Activated CD4-positive, alpha-beta T cell treated with anti-CD3 and anti-CD28 coated beads, Interleukin-2, amount 10 ng/mL, durations not matched to agents 7 days and 5 days (primary cell): ENCODE results near the gene RIMBP2. TPM values are rescaled to one million over a fixed set of nuclear protein-coding genes. Genes with fewer than 3 reads are reported as not detected.

Experiments used
- CTCF ChIA-PET: fragments of 350-600 bp; sonication (Branson Sonifier 250); formaldehyde crosslinking; loops from one replicate; lab custom pipeline; 2021; ENCODE audit warnings: antibody characterized with exemption; lab: Charles Lee
- POLR2A ChIA-PET: fragments of 350-600 bp; sonication (Branson Sonifier 250); formaldehyde crosslinking; loops from one replicate; lab custom pipeline; 2021; ENCODE audit warnings: antibody characterized with exemption; lab: Charles Lee
- DNase-seq: peaks from one replicate; pipeline ENCODE4 v3.0.0-alpha.2; 2020
- H3K27ac Mint-ChIP-seq: one replicate; pipeline ENCODE4 v1.8.0; 2021; ENCODE audit warnings: mild to moderate bottlenecking, moderate library complexity, mixed read lengths
- H3K27me3 Mint-ChIP-seq: one replicate; pipeline ENCODE4 v1.8.0; 2021; ENCODE audit warnings: mixed read lengths
- H3K36me3 Mint-ChIP-seq: one replicate; pipeline ENCODE4 v1.8.0; 2021; ENCODE audit warnings: low read depth, mixed read lengths
- H3K4me1 Mint-ChIP-seq: one replicate; pipeline ENCODE4 v1.8.0; 2021; ENCODE audit warnings: mixed read lengths
- H3K4me3 Mint-ChIP-seq: one replicate; pipeline ENCODE4 v1.8.0; 2021; ENCODE audit warnings: mild to moderate bottlenecking, moderate library complexity, mixed read lengths
- H3K9me3 Mint-ChIP-seq: one replicate; pipeline ENCODE4 v1.8.0; 2021; ENCODE audit warnings: mixed read lengths
- total RNA-seq, 2 experiments: library from RNA; stranded (reverse); gene quantifications; one replicate each; pipeline ENCODE4 v1.2.3, GENCODE V29; 2021

The RIMBP2 gene
- total RNA-seq, 2 experiments from 2014 or later: not detected

- Mint-ChIP-seq H3K9me3 (no peaks in the 10 kb centered on the region), H3K4me1 (no peaks in the 10 kb centered on the region), H3K36me3 (no peaks in the 10 kb centered on the region), H3K27me3 (no peaks in the 10 kb centered on the region), H3K4me3 (no peak overlapping the region), H3K27ac (no peak overlapping the region)
- ChIA-PET POLR2A (no interaction called here), CTCF (interaction anchor here (0.5 kb wide), 1 partner anchor 1094 kb away, joined by 3 read pairs; no protein-coding TSS in a partner anchor)
- no peak for DNase-seq
Observed at GRCh38 chr12:130613131-130613530, 103.0 kb downstream of the RIMBP2 start.

- DNase-seq: no peak
- no peaks in the 10 kb centered on the region for H3K4me1 Mint-ChIP-seq
- POLR2A ChIA-PET: no interaction called here
- H3K4me3 Mint-ChIP-seq: no peak overlapping the region
- H3K27ac Mint-ChIP-seq: no peak overlapping the region
- no peaks in the 10 kb centered on the region for H3K27me3 Mint-ChIP-seq
- H3K36me3 Mint-ChIP-seq: no peaks in the 10 kb centered on the region
- CTCF ChIA-PET: no interaction called here
- no peaks in the 10 kb centered on the region for H3K9me3 Mint-ChIP-seq
Observed at GRCh38 chr12:130611026-130611905, 104.8 kb downstream of the RIMBP2 start.

GRCh38 chr12:130609966-130610365 lies 106.1 kb downstream of the RIMBP2 start:
- DNase-seq: no peak
- Mint-ChIP-seq H3K36me3 (no peaks in the 10 kb centered on the region), H3K27me3 (no peaks in the 10 kb centered on the region), H3K9me3 (no peaks in the 10 kb centered on the region), H3K27ac (no peak overlapping the region), H3K4me3 (no peak overlapping the region), H3K4me1 (no peaks in the 10 kb centered on the region)
- CTCF ChIA-PET: no interaction called here
- POLR2A ChIA-PET: no interaction called here

GRCh38 chr12:130608831-130609230 lies 107.3 kb downstream of the RIMBP2 start:
- no peak overlapping the region for H3K4me3 Mint-ChIP-seq
- no peaks in the 10 kb centered on the region for H3K36me3 Mint-ChIP-seq
- ChIA-PET CTCF (no interaction called here), POLR2A (no interaction called here)
- no peaks in the 10 kb centered on the region for H3K4me1 Mint-ChIP-seq
- DNase-seq: no peak
- H3K27me3 Mint-ChIP-seq: no peaks in the 10 kb centered on the region
- H3K9me3 Mint-ChIP-seq: no peaks in the 10 kb centered on the region
- H3K27ac Mint-ChIP-seq: no peak overlapping the region

- ChIA-PET POLR2A (no interaction called here), CTCF (interaction anchor here (0.6 kb wide), 1 partner anchor 1595 kb away, joined by 3 read pairs; no protein-coding TSS in a partner anchor)
- H3K27me3 Mint-ChIP-seq: no peaks in the 10 kb centered on the region
Observed at GRCh38 chr12:130608132-130608531, 108.0 kb downstream of the RIMBP2 start.

GRCh38 chr12:130606231-130606630 lies 109.9 kb downstream of the RIMBP2 start:
- no peaks in the 10 kb centered on the region for H3K4me1 Mint-ChIP-seq
- no peaks in the 10 kb centered on the region for H3K27me3 Mint-ChIP-seq
- H3K4me3 Mint-ChIP-seq: no peak overlapping the region
- no peak for DNase-seq
- H3K9me3 Mint-ChIP-seq: no peaks in the 10 kb centered on the region
- CTCF ChIA-PET: interaction anchor here (1.4 kb wide), 1 partner anchor 29 kb away, joined by 4 read pairs; no protein-coding TSS in a partner anchor
- no peak overlapping the region for H3K27ac Mint-ChIP-seq
- no peaks in the 10 kb centered on the region for H3K36me3 Mint-ChIP-seq
- POLR2A ChIA-PET: no interaction called here

More at GRCh38 chr12:130608132-130608531, 108.0 kb downstream of the RIMBP2 start:
- Mint-ChIP-seq H3K4me1 (no peaks in the 10 kb centered on the region), H3K9me3 (no peaks in the 10 kb centered on the region), H3K4me3 (no peak overlapping the region), H3K36me3 (no peaks in the 10 kb centered on the region), H3K27ac (no peak overlapping the region)
- DNase-seq: no peak

- Mint-ChIP-seq H3K4me1 (no peaks in the 10 kb centered on the region), H3K27ac (no peak overlapping the region), H3K9me3 (peaks cover 2% of the 10 kb centered on the region), H3K4me3 (no peak overlapping the region), H3K27me3 (no peaks in the 10 kb centered on the region), H3K36me3 (no peaks in the 10 kb centered on the region)
- CTCF ChIA-PET: no interaction called here
- POLR2A ChIA-PET: no interaction called here
- DNase-seq: no peak
Observed at GRCh38 chr12:130603396-130603965, 112.6 kb downstream of the RIMBP2 start.

GRCh38 chr12:130602251-130602650 lies 113.8 kb downstream of the RIMBP2 start:
- Mint-ChIP-seq H3K4me3 (no peak overlapping the region), H3K4me1 (no peaks in the 10 kb centered on the region), H3K27ac (no peak overlapping the region), H3K36me3 (no peaks in the 10 kb centered on the region), H3K9me3 (peaks cover 4% of the 10 kb centered on the region), H3K27me3 (no peaks in the 10 kb centered on the region)
- no peak for DNase-seq
- CTCF ChIA-PET: no interaction called here
- POLR2A ChIA-PET: no interaction called here

- ChIA-PET POLR2A (no interaction called here), CTCF (interaction anchor here (1.0 to 1.2 kb wide), 2 partner anchors 17 to 35 kb away, joined by 3 read pairs; no protein-coding TSS in a partner anchor)
- peaks cover 4% of the 10 kb centered on the region for H3K9me3 Mint-ChIP-seq
- no peak for DNase-seq
- no peaks in the 10 kb centered on the region for H3K36me3 Mint-ChIP-seq
- no peaks in the 10 kb centered on the region for H3K27me3 Mint-ChIP-seq
- no peak overlapping the region for H3K27ac Mint-ChIP-seq
- no peak overlapping the region for H3K4me3 Mint-ChIP-seq
- no peaks in the 10 kb centered on the region for H3K4me1 Mint-ChIP-seq
Observed at GRCh38 chr12:130601327-130601726, 114.8 kb downstream of the RIMBP2 start.

- Mint-ChIP-seq H3K4me3 (no peak overlapping the region), H3K9me3 (peaks cover 4% of the 10 kb centered on the region), H3K36me3 (no peaks in the 10 kb centered on the region), H3K4me1 (no peaks in the 10 kb centered on the region), H3K27me3 (no peaks in the 10 kb centered on the region), H3K27ac (no peak overlapping the region)
- ChIA-PET POLR2A (no interaction called here), CTCF (no interaction called here)
- DNase-seq: no peak
Observed at GRCh38 chr12:130596241-130596640, 119.9 kb downstream of the RIMBP2 start.

- no peak for DNase-seq
- Mint-ChIP-seq H3K9me3 (peaks cover 4% of the 10 kb centered on the region), H3K4me1 (no peaks in the 10 kb centered on the region), H3K27ac (no peak overlapping the region), H3K27me3 (no peaks in the 10 kb centered on the region), H3K36me3 (no peaks in the 10 kb centered on the region), H3K4me3 (no peak overlapping the region)
- ChIA-PET CTCF (no interaction called here), POLR2A (no interaction called here)
Observed at GRCh38 chr12:130595566-130595965, 120.5 kb downstream of the RIMBP2 start.

GRCh38 chr12:130593056-130593455 lies 123.0 kb downstream of the RIMBP2 start:
- Mint-ChIP-seq H3K4me3 (no peak overlapping the region), H3K36me3 (no peaks in the 10 kb centered on the region), H3K27ac (no peak overlapping the region), H3K4me1 (no peaks in the 10 kb centered on the region), H3K27me3 (no peaks in the 10 kb centered on the region), H3K9me3 (peaks cover 1% of the 10 kb centered on the region)
- POLR2A ChIA-PET: no interaction called here
- CTCF ChIA-PET: no interaction called here
- DNase-seq: no peak

GRCh38 chr12:130592641-130593040 lies 123.5 kb downstream of the RIMBP2 start:
- Mint-ChIP-seq H3K4me3 (no peak overlapping the region), H3K36me3 (no peaks in the 10 kb centered on the region), H3K27ac (no peak overlapping the region), H3K27me3 (no peaks in the 10 kb centered on the region), H3K9me3 (no peaks in the 10 kb centered on the region), H3K4me1 (no peaks in the 10 kb centered on the region)
- no peak for DNase-seq
- ChIA-PET POLR2A (no interaction called here), CTCF (no interaction called here)
